HEK293T (cell line): ENCODE results near the gene C20orf141.

Experiments used
- BHLHE40 ChIP-seq: fragments of 450-650 bp; IDR thresholded peaks from 2 replicates; pipeline ENCODE4 v1.6.1; 2016; ENCODE audit warnings: mild to moderate bottlenecking, moderate library complexity, borderline replicate concordance
- ELF4 ChIP-seq: fragments of 450-650 bp; IDR thresholded peaks from 2 replicates; pipeline ENCODE4 v1.6.1; 2017; ENCODE audit warnings: antibody characterized with exemption
- FOXM1 ChIP-seq: fragments of 450-650 bp; IDR thresholded peaks from 2 replicates; pipeline ENCODE4 v1.6.1; 2017; ENCODE audit warnings: mild to moderate bottlenecking, borderline replicate concordance
- L3MBTL2 ChIP-seq: fragments of 450-650 bp; conservative IDR thresholded peaks from 2 replicates; pipeline ENCODE4 v1.6.1; 2016; ENCODE audit warnings: mild to moderate bottlenecking
- TARDBP ChIP-seq: fragments of 450-650 bp; IDR thresholded peaks from 2 replicates; pipeline ENCODE4 v1.6.1; 2016
- ZNF384 ChIP-seq: fragments of 450-650 bp; IDR thresholded peaks from 2 replicates; pipeline ENCODE4 v1.6.1; 2016

DNA sequence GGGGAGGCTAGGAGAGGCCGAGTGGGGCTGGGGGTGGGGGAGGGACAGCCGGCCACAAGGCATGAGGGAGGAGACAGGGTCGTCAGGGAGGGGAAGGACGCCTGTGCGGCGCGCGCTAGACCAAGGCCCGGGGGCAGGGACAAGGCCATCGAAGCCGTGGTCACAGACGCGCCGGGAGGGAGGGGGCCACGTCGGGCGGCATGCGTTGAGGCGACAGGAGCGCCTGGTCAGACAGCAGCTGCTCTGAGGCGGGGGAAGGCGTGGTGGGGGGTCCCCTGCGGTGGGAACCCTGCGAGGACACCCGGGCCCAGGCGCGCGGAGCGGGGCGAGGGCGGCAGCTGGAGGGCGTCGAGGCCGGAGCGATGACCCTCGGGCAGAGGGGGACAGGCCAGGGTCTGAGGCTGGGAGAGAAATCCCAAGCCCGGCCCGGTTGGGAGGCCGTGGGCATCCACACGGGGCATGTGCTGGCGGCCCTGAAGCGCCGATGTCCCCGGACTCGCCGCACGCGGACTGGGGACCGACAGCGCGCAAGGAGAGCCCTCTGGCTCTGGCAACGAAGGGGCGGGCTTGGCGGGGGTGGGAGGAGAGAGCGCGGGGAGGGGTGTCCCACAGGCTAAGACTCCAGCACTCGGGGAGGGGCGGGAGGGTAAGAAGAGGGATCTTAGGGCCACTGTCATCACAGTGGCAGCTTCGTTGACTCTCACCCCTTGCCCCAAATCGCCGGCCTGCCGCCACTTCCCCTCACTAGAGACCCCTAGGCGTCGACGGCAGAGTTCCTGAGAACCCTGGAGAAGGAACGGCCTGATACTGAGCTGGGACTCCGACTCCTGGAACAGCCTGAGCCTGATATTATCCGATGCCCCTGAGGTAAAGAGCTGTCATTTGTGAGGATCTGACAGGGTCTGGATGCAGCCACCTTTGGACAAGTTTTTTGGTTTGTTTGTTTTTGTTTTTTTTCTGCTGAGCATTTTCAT lies 6.4 kb downstream of the C20orf141 start:
- TF ChIP-seq ZNF384 (no peak), L3MBTL2 (no peak), FOXM1 (no peak), ELF4 (no peak), TARDBP (no peak), BHLHE40 (no peak)
